HCT116 (cell line): Measurements from ENCODE around the gene WDR27. TPM values are rescaled to one million over a fixed set of nuclear protein-coding genes. Genes with fewer than 3 reads are reported as not detected.

ENCODE experiments used
- ATAC-seq: fragments of 200-7000 bp; cut with Tn5 transposase; 2 replicates; pipeline ENCODE4 v1.9.1; 2020; ENCODE audit warnings: mild to moderate bottlenecking, moderate library complexity
- BruUV-seq: library from RNA; stranded (reverse); fragments of 400-500 nt; replicated peaks from 2 replicates; lab custom pipeline; 2021; lab: Mats Ljungman, UMichigan
- CTCF ChIA-PET: fragments of 300-600 bp; sonication (Branson Sonifier 250); formaldehyde crosslinking; loops from one replicate; lab custom pipeline; 2021; ENCODE audit warnings: antibody characterized with exemption; lab: Charles Lee
- POLR2A ChIA-PET: fragments of 300-600, 350-600 bp; sonication (Branson Sonifier 250); formaldehyde crosslinking; loops from one replicate; lab custom pipeline; 2021; ENCODE audit warnings: antibody characterized with exemption; lab: Charles Lee
- RAD21 ChIA-PET, 2 experiments: fragments of 300-600 bp; sonication (Branson Sonifier 250); formaldehyde crosslinking; loops; one replicate each; lab custom pipeline; 2023; ENCODE audit warnings: low total read pairs in 2 of 2; ENCODE audit not compliant: uncharacterized antibody in 2 of 2, unreplicated experiment in 2 of 2, low non-redundant PET in 1 of 2; lab: Charles Lee
- DNase-seq: peaks from one replicate; pipeline ENCODE4 v3.0.0-alpha.2; 2010; ENCODE audit warnings: low read depth, low spot score
- H2AFZ ChIP-seq: fragments of 200-600 bp; shearing (Covaris generic), sonication (generic); 2 replicates; pipeline ENCODE4 v1.6.1; 2017; ENCODE audit warnings: low read depth, mixed run types, mixed read lengths, antibody characterized with exemption, low read length; ENCODE audit not compliant: poor library complexity, severe bottlenecking
- H3K27ac ChIP-seq: 2 replicates; pipeline ENCODE4 v1.5.1; 2012; ENCODE audit warnings: low read depth, low read length
- H3K27me3 ChIP-seq: fragments of 200-600 bp; sonication (generic); 2 replicates; pipeline ENCODE4 v1.6.1; 2016; ENCODE audit warnings: mixed run types, low read length, mixed read lengths; ENCODE audit not compliant: insufficient read depth
- H3K36me3 ChIP-seq, 2 experiments: fragments of 200-500 bp in 1 of 2; fragments of 200-600 bp in 1 of 2; sonication (Bioruptor generic) in 1 of 2; sonication (generic) in 1 of 2; 2 replicates each; pipeline versions ENCODE4 v1.5.1 to v1.6.1; 2014 to 2016; ENCODE audit warnings: low read length in 2 of 2, inconsistent platforms in 1 of 2, mixed read lengths in 1 of 2, mixed run types in 1 of 2; ENCODE audit not compliant: insufficient read depth in 2 of 2, control insufficient read depth in 1 of 2
- H3K4me1 ChIP-seq, 2 experiments: fragments of 200-600 bp in 1 of 2; sonication (generic) in 1 of 2; 2 replicates each; pipeline versions ENCODE4 v1.5.1 to v1.6.1; 2012 to 2017; ENCODE audit warnings: low read length in 2 of 2, inconsistent platforms in 1 of 2, mild to moderate bottlenecking in 1 of 2, mixed read lengths in 1 of 2, mixed run types in 1 of 2, moderate library complexity in 1 of 2; ENCODE audit not compliant: insufficient read depth in 2 of 2, control insufficient read depth in 1 of 2
- H3K4me2 ChIP-seq: fragments of 200-600 bp; sonication (generic); 2 replicates; pipeline ENCODE4 v1.6.1; 2017; ENCODE audit warnings: mixed run types, low read length, mixed read lengths
- H3K4me3 ChIP-seq, 2 experiments: fragments of 200-600 bp in 1 of 2; sonication (generic) in 1 of 2; replicated peaks in 1 of 2; 2 replicates each; pipeline ENCODE4 v1.5.1; 2011 to 2016; ENCODE audit warnings: low read length in 2 of 2, control low read depth in 1 of 2, low read depth in 1 of 2, mild to moderate bottlenecking in 1 of 2, mixed read lengths in 1 of 2, mixed run types in 1 of 2
- H3K79me2 ChIP-seq: fragments of 200-600 bp; sonication (generic); 2 replicates; pipeline ENCODE4 v1.6.1; 2017; ENCODE audit warnings: mild to moderate bottlenecking, mixed run types, low read length, moderate library complexity, mixed read lengths; ENCODE audit not compliant: insufficient read depth
- H3K9ac ChIP-seq: fragments of 200-600 bp; sonication (generic); 2 replicates; pipeline ENCODE4 v1.6.1; 2016; ENCODE audit warnings: low read length, mixed read lengths
- H3K9me2 ChIP-seq: fragments of 200-600 bp; sonication (generic), shearing (Covaris generic); 2 replicates; pipeline ENCODE4 v1.6.1; 2017; ENCODE audit warnings: mixed run types, mild to moderate bottlenecking, moderate library complexity; ENCODE audit not compliant: insufficient read depth
- H3K9me3 ChIP-seq, 2 experiments: fragments of 200-500 bp in 1 of 2; fragments of 200-600 bp in 1 of 2; sonication (Bioruptor generic) in 1 of 2; sonication (generic) in 1 of 2; 2 replicates each; pipeline ENCODE4 v1.6.1; 2014 to 2017; ENCODE audit warnings: low read length in 2 of 2, mixed read lengths in 2 of 2, inconsistent platforms in 1 of 2, low read depth in 1 of 2, mild to moderate bottlenecking in 1 of 2, mixed run types in 1 of 2, moderate library complexity in 1 of 2; ENCODE audit not compliant: control insufficient read depth in 1 of 2, insufficient read depth in 1 of 2
- H4K20me1 ChIP-seq: fragments of 200-600 bp; sonication (generic), shearing (Covaris generic); 2 replicates; pipeline ENCODE4 v1.6.1; 2017; ENCODE audit warnings: mixed run types, mild to moderate bottlenecking, moderate library complexity; ENCODE audit not compliant: insufficient read depth
- ATF3 ChIP-seq: IDR thresholded peaks from 2 replicates; pipeline ENCODE4 v1.6.1; 2012
- CTCF ChIP-seq, 3 experiments: fragments of 200-600 bp in 1 of 3; sonication (generic) in 1 of 3; IDR thresholded peaks in 2 of 3; conservative IDR thresholded peaks in 1 of 3; 2 replicates each; pipeline ENCODE4 v1.5.1; 2012 to 2017; ENCODE audit warnings: low read depth in 2 of 3, low read length in 2 of 3, antibody characterized with exemption in 1 of 3, borderline replicate concordance in 1 of 3, control low read depth in 1 of 3, mild to moderate bottlenecking in 1 of 3, mixed read lengths in 1 of 3, mixed run types in 1 of 3, moderate library complexity in 1 of 3; ENCODE audit not compliant: insufficient read depth in 1 of 3
- EGR1 ChIP-seq: IDR thresholded peaks from 2 replicates; pipeline ENCODE4 v1.6.1; 2012; ENCODE audit warnings: low read depth
- FOSL1 ChIP-seq: IDR thresholded peaks from 2 replicates; pipeline ENCODE4 v1.6.1; 2012; ENCODE audit warnings: low read depth
- JUND ChIP-seq: IDR thresholded peaks from 2 replicates; pipeline ENCODE4 v1.6.1; 2012
- MAX ChIP-seq: IDR thresholded peaks from 2 replicates; pipeline ENCODE4 v1.6.1; 2012
- POLR2A ChIP-seq: IDR thresholded peaks from 2 replicates; pipeline ENCODE4 v1.7.0; 2011; ENCODE audit warnings: borderline replicate concordance; ENCODE audit not compliant: insufficient read depth, insufficient read length; ENCODE audit errors: extremely low read depth
- POLR2AphosphoS5 ChIP-seq: IDR thresholded peaks from 2 replicates; pipeline ENCODE4 v1.6.1; 2011; ENCODE audit warnings: mild to moderate bottlenecking, low read depth, low read length, moderate library complexity
- REST ChIP-seq: IDR thresholded peaks from 2 replicates; pipeline ENCODE4 v1.6.1; 2012; ENCODE audit warnings: low read depth
- SRF ChIP-seq: IDR thresholded peaks from 2 replicates; pipeline ENCODE4 v1.6.1; 2012; ENCODE audit warnings: low read depth
- YY1 ChIP-seq: IDR thresholded peaks from 2 replicates; pipeline ENCODE4 v1.6.1; 2011; ENCODE audit warnings: low read length, low read depth, moderate library complexity, mild to moderate bottlenecking; ENCODE audit not compliant: insufficient replicate concordance; ENCODE audit errors: extremely low read depth
- ZBTB33 ChIP-seq: IDR thresholded peaks from 2 replicates; pipeline ENCODE4 v1.6.1; 2011; ENCODE audit warnings: mild to moderate bottlenecking, low read length, moderate library complexity; ENCODE audit not compliant: insufficient replicate concordance; ENCODE audit errors: extremely low read depth
- ZNF274 ChIP-seq: fragments of 200-500 bp; sonication (Bioruptor generic); IDR thresholded peaks from 2 replicates; pipeline ENCODE4 v1.6.1; 2014; ENCODE audit warnings: mild to moderate bottlenecking, low read depth, low read length, inconsistent platforms
- intact Hi-C: fragments of 100-400 bp; cut with micrococcal nuclease; formaldehyde crosslinking; loops from 2 replicates; pipeline ENCODE4 v1.10.0; 2022
- total RNA-seq: library from RNA; stranded (reverse); gene quantifications from one replicate; pipeline ENCODE4 v1.2.1, GENCODE V29; 2021; ENCODE audit not compliant: unreplicated experiment

WDR27 gene
- total RNA-seq, 1 experiment from 2014 or later: 60.6 TPM

GRCh38 chr6:169719117-169719516 lies 17.3 kb upstream of the WDR27 start:
- no peaks in the 10 kb centered on the region for H3K27me3 ChIP-seq
- H3K4me3 ChIP-seq: no peak overlapping the region
- no peak for DNase-seq
- ATAC-seq: no peak
- H2AFZ ChIP-seq: no peak overlapping the region
- peaks cover 63% of the 10 kb centered on the region for H3K79me2 ChIP-seq
- no peak overlapping the region for H3K27ac ChIP-seq
- no peaks in the 10 kb centered on the region for H3K9me2 ChIP-seq
- ChIA-PET RAD21 (no interaction called here), POLR2A (no interaction called here), CTCF (no interaction called here)
- intact Hi-C loops: no loop called here
- no TSS peak for BruUV-seq
- H3K9me3 ChIP-seq: no peaks in the 10 kb centered on the region
- peaks cover 9 to 15% of the 10 kb centered on the region in 2 experiments; a peak in 3 of 4 replicates for H3K4me1 ChIP-seq
- peaks cover 10 to 19% of the 10 kb centered on the region in 2 experiments; a peak in 2 of 4 replicates for H3K36me3 ChIP-seq
- H3K9ac ChIP-seq: no peak overlapping the region
- no peak overlapping the region for H3K4me2 ChIP-seq
- H4K20me1 ChIP-seq: 0 out of 2 replicates have a peak, but pooled peaks cover 4% of the 10 kb centered on the region
- no peak for TF ChIP-seq CTCF (IDR thresholded peaks at IDR 0.05 in 2 of 3, conservative IDR thresholded peaks at IDR 0.05 in 1 of 3; ENCODE audit: borderline replicate concordance in 1 of 3, insufficient read depth in 1 of 3, low read depth in 2 of 3, low read length in 2 of 3)
- TF ChIP-seq POLR2AphosphoS5: no peak
- TF ChIP-seq ATF3: no peak
- no peak for TF ChIP-seq YY1
- no peak for TF ChIP-seq ZNF274
- no peak for TF ChIP-seq JUND
- TF ChIP-seq REST: no peak
- no peak for TF ChIP-seq ZBTB33
- TF ChIP-seq SRF: no peak
- TF ChIP-seq EGR1: no peak
- no peak for TF ChIP-seq MAX
- no peak for TF ChIP-seq POLR2A
- no peak for TF ChIP-seq FOSL1
